HG03378 (cell line): ENCODE results near the gene REV3L.
"Not testable (repeated sequence)": the region's sequence is repeated elsewhere in the genome, so short reads cannot be mapped to it uniquely, and the experiment has no call there.

Experiments used
- ATAC-seq: cut with Tn5 transposase; IDR thresholded peaks from one replicate; pipeline ENCODE4 v1.9.1; 2021; ENCODE audit warnings: mild to moderate bottlenecking, moderate library complexity; ENCODE audit not compliant: unreplicated experiment

REV3L gene

DNA sequence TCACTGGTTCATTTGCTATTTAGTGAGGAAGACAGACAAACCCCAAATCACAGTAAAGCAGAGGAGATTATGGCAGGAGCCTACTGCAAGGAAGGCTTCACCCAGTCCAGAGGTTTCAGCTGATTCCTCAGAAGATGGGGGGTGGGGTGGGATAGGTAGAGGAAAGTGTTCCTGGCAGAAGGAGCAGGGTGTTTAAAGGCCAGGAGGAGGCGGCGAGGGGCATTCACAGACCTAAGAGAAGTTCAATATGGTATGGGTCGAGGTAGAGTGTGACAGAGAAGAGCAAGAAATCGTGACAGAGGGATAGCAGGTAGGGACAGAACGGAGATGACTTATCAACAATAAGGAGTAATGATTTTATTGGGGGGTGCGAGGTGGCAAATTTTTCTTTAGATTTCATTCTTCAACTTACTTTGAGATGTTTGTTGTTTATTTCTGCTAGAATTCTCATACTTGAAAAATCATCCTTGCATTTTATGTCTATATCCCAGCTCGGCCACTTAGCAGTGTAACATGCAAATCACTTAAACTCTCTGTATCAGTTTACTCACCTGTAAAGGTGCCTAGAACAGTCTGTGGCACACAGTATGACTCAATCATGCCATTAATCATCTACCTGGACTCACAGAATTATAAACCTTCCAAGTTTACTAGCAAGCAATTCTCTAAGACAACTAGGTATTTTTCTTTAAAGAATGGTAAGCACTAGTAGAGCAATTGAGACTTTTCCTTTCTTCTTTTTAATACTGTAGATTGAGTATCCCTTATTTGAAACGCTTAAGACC lies 176.7 kb downstream of the REV3L start:
- no peak for ATAC-seq

GRCh38 chr6:111301946-111302345 lies 181.1 kb downstream of the REV3L start:
- ATAC-seq = peak; percentile 54

GRCh38 chr6:111300938-111301800 lies 181.8 kb downstream of the REV3L start:
- not testable (repeated sequence) for ATAC-seq

- no peak for ATAC-seq
Observed at GRCh38 chr6:111297776-111298175, 185.2 kb downstream of the REV3L start.

GRCh38 chr6:111294374-111294967 lies 188.5 kb downstream of the REV3L start:
- no peak for ATAC-seq

GRCh38 chr6:111291336-111292259 lies 191.4 kb downstream of the REV3L start:
- peak; percentile 21 for ATAC-seq

DNA sequence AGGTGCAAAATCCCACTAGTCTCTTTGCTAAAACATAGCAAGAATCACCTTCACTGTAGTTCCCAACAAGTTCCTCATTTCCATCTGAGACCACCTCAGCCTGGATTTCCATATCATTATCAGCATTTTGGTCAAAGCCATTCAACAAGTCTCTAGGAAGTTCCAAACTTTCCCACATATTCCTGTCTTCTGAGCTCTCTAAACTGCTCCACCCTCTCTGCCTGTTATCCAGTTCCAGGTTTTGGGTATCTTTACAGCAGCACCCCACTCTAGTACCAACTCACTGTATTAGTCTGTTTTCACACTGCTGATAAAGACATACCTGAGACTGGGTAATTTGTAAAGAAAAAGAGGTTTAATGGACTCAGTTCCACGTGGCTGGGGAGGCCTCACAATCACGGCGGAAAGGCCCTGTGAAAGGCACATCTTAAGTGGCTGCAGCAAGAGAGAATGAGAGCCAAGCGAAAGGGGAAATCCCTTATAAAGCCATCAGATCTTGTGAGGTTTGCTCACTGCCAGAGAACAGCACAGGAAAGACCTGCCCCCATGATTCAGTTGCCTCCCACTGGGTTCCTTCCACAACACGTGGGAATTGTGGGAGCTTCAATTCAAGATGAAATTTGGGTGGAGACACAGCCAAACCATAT lies 192.2 kb downstream of the REV3L start:
- peak; percentile 90 for ATAC-seq

GRCh38 chr6:111284356-111284755 lies 198.7 kb downstream of the REV3L start:
- ATAC-seq = not testable (repeated sequence)

DNA sequence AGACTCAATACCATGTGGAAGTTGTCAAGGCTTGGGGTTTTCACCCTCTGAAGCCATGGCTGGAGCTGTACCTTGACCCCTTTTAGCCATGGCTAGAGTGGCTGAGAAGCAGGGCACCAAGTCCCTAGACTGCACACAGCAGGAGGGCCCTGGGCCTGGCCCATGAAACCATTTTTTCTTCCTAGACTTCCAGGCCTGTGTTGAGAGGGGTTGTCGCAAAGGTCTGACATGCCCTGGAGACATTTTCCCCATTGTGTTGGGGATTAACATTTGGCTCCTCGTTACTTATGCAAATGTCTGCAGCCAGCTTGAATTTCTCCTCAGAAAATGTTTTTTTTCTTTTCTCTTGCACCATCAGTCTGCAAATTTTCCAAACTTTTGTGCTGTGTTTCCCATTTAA lies 199.3 kb downstream of the REV3L start:
- ATAC-seq = no peak

DNA sequence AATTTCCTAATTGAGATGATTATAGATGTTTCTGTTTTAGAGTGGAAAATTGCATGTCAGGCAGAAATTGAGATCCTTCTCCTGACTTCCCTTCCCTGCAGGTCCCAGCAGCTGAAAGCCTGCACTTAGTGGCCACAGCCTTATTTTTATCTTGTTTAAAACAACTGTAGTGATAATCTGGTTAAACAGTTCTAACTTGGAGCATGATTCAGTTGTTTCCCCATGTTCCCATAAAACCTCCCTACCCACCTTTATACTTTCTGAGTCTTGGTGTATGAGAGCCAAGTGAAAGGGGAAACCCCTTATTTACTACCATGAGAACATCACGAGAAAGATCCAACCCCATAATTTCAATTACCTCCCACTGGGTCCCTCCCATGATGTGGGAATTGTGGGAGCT lies 200.5 kb downstream of the REV3L start:
- no peak for ATAC-seq

DNA sequence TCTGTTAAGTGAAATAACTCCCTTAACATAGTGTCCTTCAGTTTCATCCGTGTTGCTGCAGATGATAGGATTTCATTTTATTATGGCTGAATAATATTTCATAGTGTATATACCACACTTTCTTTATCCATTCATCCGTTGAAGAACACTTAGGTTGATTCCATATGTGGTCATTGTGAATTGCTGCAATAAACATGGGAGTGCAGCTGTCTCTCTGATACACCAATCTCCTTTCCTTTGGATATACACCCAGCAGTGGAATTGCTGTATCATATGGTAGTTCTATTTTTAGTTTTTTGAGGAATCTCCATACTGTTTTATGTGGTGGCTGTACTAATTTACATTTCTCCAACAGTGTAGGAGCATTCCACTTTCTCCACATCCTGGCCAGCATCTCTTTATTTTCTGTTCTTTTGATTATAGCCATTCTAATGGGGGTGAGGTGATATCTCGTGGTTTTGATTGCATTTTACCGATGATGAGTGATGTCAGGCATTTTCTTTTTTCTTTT lies 202.5 kb downstream of the REV3L start:
- no peak for ATAC-seq

- ATAC-seq = no peak
Observed at GRCh38 chr6:111278731-111279130, 204.3 kb downstream of the REV3L start.

- no peak for ATAC-seq
Observed at GRCh38 chr6:111277819-111278218, 205.2 kb downstream of the REV3L start.

- no peak for ATAC-seq
Observed at GRCh38 chr6:111276736-111277135, 206.3 kb downstream of the REV3L start.

GRCh38 chr6:111276335-111276734 lies 206.7 kb downstream of the REV3L start:
- no peak for ATAC-seq

- no peak for ATAC-seq
Observed at GRCh38 chr6:111274593-111275217, 208.3 kb downstream of the REV3L start.

- no peak for ATAC-seq
Observed at GRCh38 chr6:111270121-111270520, 212.9 kb downstream of the REV3L start.

DNA sequence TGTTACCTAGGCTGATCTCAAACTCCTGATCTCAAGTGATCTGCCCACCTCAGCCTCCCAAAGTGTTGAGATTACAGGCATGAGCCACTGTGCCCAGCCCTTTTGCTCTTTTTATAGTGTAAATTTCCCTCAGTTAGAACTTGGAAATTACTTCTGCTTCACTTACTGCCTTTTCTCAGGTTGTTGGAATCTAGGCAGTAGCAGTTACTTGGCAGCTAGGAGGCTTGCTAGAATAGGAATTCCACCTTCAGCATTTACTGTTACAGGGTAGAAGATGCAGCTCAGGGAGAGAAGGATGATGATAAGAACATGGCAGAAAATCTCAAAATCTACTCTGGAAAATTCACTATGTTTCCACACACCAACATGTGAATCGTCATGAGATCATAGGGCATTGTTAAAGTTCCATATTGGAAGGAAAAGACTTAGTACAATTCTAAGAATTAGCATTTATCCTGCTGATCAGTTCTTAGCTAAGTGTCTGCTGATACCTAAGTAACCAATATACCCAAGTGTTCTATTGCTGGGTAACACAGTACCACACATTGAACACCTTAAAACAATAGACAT lies 213.5 kb downstream of the REV3L start:
- no peak for ATAC-seq

DNA sequence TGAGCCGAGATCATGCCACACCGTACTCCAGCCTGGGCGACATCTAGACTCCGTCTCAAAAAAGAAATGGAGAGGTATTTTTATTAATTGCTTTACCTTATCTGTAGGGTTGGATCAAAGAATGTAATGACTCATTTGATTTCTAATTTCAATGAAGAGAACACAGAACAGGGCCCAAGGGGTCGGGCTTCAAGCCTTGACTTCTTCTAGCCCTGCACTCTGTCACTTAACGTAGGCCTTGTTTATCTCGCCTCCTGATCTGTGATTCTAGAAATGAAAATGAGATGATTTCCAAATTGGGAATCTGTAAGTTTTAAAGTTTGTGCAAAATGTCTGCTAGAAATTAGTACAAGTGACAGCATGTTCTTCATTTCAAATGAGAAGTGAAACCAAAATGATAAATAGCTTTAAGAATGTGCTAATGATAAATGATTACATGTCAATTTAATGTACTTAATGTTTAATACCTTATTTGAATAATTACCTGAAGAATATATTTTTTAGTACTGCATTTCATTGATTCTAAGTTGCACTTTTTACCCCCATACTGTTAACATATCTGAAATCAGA lies 215.2 kb downstream of the REV3L start:
- no peak for ATAC-seq
